HK-2 (cell line): ENCODE results near the gene SPSB4.
A peak's percentile ranks its signal among the peaks of the same experiment; 100 is the strongest.
"Not testable (repeated sequence)": the region's sequence is repeated elsewhere in the genome, so short reads cannot be mapped to it uniquely, and the experiment has no call there.

ENCODE experiments used
- DNase-seq: peaks from one replicate; pipeline ENCODE4 v3.0.0-alpha.2; 2018; ENCODE audit not compliant: unreplicated experiment

SPSB4 gene

GRCh38 chr3:141094790-141095545 lies 43.8 kb downstream of the SPSB4 start:
- DNase-seq: no peak

GRCh38 chr3:141095546-141095937 lies 44.4 kb downstream of the SPSB4 start:
- DNase-seq: no peak

GRCh38 chr3:141096164-141096563 lies 45.0 kb downstream of the SPSB4 start:
- no peak for DNase-seq

- DNase-seq: no peak
Observed at GRCh38 chr3:141096981-141097380, 45.8 kb downstream of the SPSB4 start.

GRCh38 chr3:141100112-141100511 lies 49.0 kb downstream of the SPSB4 start:
- DNase-seq: no peak

GRCh38 chr3:141100531-141101320 lies 49.6 kb downstream of the SPSB4 start:
- DNase-seq: no peak

- DNase-seq: no peak
Observed at GRCh38 chr3:141102372-141102771, 51.2 kb downstream of the SPSB4 start.

- DNase-seq: no peak
Observed at GRCh38 chr3:141103067-141103466, 51.9 kb downstream of the SPSB4 start.

GRCh38 chr3:141103503-141103902 lies 52.4 kb downstream of the SPSB4 start:
- DNase-seq: no peak

- DNase-seq: no peak
Observed at GRCh38 chr3:141104151-141104821, 53.1 kb downstream of the SPSB4 start.

- DNase-seq: peak; percentile 49
Observed at GRCh38 chr3:141105828-141106628, 54.9 kb downstream of the SPSB4 start.

GRCh38 chr3:141106842-141107241 lies 55.7 kb downstream of the SPSB4 start:
- DNase-seq: no peak

GRCh38 chr3:141108039-141108438 lies 56.9 kb downstream of the SPSB4 start:
- DNase-seq: no peak

GRCh38 chr3:141109751-141110150 lies 58.6 kb downstream of the SPSB4 start:
- DNase-seq: no peak

GRCh38 chr3:141110322-141110721 lies 59.2 kb downstream of the SPSB4 start:
- DNase-seq: no peak

- DNase-seq: no peak
Observed at GRCh38 chr3:141111364-141112155, 60.4 kb downstream of the SPSB4 start.

GRCh38 chr3:141112686-141113297 lies 61.6 kb downstream of the SPSB4 start:
- DNase-seq: no peak

GRCh38 chr3:141113680-141114079 lies 62.5 kb downstream of the SPSB4 start:
- not testable (repeated sequence) for DNase-seq

- DNase-seq: no peak
Observed at GRCh38 chr3:141114179-141114745, 63.1 kb downstream of the SPSB4 start.

GRCh38 chr3:141114816-141115460 lies 63.8 kb downstream of the SPSB4 start:
- no peak for DNase-seq
